UCSD-AML1 (cell line): ENCODE results near the gene SLC26A8.
"Not testable (repeated sequence)": the region's sequence is repeated elsewhere in the genome, so short reads cannot be mapped to it uniquely, and the experiment has no call there.

ENCODE experiments used
- DNase-seq: peaks from one replicate; lab custom pipeline; 2025; ENCODE audit not compliant: unreplicated experiment; lab: John Stamatoyannopoulos, UW

Gene SLC26A8

DNA sequence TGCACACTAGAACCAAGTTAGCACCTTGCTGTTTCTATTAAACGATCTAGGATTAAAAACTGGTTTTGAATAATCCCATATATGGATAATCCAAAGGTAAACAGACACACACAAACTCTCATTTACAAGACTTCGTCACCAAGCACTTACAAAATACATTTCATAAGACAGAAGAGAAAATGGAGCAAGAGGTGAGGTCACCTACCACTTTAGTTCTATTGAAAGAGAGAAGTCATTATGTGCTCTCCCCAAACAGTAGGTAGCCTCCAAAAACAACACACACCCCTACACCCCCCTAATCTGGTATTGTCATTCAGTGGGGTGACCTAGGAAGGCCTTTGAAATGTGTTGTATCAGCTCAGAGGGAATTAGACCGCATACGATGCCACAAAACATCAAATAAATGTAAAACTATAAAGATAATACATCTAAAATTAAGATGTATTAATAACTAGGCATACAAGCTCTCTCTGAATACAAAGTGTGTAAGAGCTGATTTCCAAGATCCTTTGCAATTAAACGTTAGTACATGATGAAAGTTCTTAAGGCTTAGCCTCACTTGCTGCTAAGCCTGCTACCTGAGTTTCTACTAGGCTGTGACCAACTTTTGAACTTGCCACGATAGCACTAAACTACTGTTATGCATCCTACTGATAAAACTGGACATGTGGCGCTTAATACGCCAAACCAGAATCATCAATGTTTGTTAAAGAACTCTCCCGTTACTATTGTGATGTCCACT, 105.2 kb downstream of the SLC26A8 start:
- DNase-seq: no peak

DNA sequence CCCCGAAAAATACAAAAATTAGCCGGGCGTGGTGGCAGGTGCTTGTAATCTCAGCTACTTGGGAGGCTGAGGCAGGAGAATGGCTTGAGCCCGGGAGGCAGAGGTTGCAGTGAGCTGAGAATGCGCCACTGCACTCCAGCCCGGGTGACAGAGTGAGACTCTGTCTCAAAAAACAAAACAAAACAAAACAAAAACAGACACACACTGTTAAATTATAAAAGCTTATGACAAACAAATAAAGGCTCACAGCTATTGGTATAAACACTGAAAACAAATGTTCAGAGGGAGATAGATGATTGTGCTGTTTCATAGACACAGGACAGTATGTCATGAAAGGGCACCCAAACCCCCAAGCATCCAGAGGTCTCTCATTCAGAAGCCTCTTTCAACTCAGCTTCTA, 107.5 kb downstream of the SLC26A8 start:
- not testable (repeated sequence) for DNase-seq

DNA sequence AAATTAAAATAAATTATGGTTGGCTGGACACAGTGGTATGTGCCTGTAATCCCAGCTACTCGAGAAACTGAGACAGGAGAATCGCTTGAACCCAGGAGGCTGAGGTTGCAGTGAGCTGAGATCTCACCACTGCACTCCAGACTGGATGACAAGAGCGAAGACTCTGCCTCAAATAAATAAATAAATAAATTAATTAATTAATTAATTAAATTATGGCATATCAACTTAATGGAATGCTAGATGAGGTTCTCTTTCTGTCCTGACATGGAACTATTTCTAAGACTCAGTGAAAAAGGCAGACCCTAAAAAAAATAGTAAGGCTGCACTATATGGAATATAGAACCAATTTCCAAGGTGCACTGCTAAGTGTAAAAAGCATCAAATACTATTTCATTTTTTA, 108.4 kb downstream of the SLC26A8 start:
- no peak for DNase-seq

DNA sequence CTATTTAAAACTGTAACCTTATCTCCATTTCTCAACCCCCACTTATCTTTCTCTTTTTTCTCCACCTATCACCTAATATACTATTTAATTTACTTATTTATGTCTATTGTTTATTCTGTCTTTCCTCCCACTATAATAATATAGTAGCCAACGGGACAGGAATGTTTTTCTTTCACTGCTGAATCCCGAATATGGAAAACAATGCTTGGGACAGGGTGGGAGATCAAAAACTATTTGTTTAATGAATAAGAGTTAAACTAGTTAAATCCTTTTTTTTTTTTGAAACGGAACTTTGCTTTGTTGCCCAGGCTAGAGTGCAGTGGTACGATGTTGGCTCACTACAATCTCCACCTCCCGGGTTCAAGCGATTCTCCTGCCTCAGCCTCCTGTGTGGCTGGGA, 109.9 kb downstream of the SLC26A8 start:
- DNase-seq: no peak

DNA sequence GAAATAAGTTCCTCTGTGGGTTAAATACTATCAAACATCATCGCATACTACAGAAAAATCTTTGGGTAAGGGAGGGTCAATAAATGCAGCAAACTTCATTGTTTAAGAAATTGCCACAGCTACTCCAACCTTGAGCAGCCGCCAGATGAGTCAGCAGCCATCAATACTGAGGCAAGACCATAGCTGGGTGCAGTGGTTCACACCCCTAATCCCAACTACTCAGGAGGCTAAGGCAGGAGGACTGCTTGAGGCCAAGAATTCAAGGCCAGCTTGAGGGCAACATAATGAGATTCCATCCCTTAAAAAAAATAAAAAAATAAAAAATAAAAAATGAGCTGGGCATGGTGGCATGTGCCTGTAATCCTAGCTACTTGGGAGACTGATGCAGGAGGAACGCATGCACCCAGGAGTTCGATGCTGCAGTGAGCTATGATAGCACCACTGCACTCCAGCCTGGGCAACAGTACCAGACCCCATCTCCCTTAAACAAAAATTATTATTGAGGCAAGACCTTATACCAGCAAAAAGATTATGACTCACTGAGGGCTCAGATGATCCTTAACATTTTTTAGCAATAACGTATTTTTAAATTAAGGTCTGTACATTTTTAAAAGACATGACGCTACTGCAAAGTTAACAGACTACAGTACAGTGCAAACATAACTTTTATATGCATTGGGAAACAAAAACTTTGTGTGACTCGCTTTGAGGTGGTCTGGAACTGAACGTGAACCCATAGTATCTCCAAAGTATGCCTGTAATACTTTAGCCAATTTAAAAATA, 112.4 kb downstream of the SLC26A8 start:
- DNase-seq: no peak

DNA sequence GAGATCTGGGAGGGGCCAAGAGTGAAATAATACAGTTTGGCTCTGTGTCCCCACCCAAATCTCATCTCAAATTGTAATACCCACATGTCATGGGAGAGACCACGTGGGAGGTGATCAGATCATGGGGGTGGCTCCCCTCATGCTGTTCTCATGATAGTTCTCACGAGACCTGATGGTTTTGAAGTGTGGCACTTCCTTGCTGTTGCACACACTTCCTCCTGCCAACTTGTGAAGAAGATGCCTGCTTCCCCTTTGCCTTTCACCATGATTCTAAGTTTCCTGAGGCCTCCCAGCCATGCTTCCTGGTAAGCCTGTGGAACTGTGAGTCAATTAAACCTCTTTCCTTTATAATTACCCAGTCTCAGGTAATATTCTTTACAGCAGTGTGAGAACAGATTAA, 114.9 kb downstream of the SLC26A8 start:
- DNase-seq: not testable (repeated sequence)

DNA sequence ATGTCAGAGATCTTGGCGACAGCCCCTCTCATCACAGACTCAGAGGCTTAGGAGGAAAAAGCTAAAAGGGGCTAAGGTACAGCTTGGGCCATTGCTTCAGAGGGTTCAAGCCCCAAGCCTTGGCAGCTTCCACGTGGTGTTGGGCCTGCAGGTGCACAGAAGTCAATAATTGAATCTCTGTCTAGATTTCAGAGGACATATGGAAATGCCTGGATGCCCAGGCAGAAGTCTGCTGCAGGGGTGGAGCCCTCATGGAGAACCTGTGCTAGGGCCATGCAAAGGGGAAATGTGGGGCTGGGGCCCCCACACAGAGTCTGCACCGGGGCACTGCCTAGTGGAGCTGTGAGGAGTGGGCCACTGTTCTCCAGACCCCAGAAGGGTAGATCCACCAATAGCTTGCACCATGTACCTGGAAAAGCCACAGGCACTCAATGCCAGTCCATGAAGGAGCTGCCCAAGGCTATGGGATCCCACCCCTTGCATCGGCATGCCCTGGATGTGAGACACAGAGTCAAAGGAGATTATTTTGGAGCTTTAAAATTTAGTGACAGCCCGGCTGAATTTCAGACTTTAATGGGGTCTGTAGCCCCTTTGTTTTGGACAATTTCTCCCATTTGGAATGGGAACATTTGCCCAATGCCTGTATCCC, 115.6 kb downstream of the SLC26A8 start:
- not testable (repeated sequence) for DNase-seq

DNA sequence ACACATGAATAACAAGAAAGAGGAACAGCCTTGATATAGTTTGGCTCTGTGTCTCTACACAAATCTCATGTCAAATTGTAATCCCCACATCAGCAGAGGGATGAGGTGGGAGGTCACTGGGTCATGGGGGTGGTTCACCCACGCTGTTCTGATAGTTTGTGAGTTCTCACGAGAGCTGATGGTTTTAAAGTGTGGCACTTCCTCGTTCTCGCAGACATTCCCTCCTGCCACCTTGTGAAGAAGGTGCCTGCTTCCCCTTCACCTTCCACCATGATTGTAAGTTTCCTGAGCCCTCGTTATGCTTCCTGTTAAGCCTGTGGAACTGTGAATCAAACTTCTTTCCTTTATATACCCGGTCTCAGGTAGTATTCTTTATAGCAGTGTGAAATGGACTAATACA, 116.7 kb downstream of the SLC26A8 start:
- DNase-seq: no peak

DNA sequence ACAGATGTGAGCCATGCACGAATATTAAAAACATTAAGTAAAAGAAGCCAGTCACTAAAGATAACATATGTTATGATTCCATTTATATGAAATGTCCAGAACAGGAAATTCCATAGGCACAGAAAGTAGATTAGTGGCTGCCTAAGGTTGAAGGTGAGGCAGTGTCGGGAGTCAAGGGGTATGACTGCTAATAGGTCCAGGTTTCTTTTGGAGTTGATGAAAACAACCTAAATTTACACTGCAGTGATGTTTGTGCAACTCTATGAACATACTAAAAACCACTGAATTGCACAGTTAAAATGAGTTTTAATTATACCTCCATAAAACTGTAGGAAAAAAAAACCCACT, 118.0 kb downstream of the SLC26A8 start:
- no peak for DNase-seq

DNA sequence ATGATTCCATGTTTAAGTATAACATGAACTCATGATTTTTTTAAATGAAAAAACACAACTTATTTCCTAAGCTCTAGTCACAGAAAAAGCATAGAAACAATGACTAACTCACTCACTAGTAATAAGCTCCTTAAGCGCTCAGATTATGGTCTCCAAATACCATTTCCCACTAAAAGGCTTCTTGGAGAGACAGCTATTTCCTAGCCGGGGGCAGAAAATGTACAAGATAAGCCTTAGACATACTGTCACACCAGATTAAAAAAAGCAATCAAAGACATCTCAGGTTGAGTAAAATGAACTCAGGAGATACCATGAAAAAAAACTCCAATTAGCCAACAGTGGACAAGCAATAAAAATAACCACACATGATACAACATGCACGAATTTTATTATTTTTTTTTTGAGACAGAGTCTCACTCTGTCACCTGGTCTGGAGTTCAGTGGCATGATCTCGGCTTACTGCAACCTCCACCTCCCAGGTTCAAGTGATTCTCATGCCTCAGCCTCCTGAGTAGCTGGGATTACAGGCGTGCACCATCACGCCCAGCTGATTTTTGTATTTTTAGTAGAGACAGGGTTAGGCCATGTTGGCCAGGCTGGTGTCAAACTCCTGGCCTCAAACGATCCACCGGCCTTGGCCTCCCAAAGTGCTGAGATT, 118.5 kb downstream of the SLC26A8 start:
- no peak for DNase-seq

DNA sequence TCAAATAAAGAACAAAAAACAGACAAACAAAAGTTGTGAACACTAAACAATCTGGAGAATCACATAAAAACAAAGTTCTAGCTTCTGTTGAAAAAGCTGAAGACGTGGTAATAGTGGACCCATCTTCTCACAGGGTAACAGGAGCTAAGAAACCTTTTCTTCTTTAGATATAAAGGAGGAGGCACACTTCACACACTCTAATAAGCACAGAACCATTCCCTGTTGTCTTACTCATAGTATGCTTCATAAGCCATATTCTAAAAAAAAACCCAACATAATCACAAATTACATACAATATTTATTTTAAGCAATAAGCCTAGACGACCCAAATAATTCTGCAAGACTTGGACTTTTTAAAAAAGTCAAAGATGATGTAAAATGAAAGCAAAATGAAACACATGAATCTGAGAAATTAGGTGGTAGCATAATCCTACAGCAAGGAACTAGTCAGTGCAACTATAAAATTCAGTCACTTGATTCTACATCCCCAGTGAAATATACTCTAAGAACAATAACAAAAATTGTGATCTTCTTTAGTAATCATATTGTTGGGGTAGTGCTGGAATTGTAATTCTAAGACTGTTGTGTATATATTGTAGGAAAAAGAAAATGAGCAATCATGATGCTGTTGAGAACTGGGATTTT, 119.2 kb downstream of the SLC26A8 start:
- DNase-seq: no peak

DNA sequence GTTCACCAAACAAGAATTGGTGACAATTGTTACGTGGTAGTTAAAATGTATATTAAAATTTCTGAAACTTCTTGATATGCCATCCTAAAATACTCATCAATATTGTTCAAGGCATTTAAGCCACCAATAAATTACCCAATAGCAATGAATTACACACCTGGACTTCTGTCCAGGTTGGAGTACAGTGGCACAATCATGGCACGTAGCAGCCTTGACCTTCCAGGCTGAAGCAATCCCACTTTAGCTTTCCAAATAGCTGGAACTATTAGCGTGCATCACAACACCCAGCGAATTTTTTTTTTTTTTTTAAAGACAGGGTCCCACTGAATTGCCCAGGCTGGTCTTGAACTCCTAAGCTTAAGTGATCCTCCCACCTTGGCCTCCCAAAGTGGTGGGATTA, 120.8 kb downstream of the SLC26A8 start:
- DNase-seq: no peak

DNA sequence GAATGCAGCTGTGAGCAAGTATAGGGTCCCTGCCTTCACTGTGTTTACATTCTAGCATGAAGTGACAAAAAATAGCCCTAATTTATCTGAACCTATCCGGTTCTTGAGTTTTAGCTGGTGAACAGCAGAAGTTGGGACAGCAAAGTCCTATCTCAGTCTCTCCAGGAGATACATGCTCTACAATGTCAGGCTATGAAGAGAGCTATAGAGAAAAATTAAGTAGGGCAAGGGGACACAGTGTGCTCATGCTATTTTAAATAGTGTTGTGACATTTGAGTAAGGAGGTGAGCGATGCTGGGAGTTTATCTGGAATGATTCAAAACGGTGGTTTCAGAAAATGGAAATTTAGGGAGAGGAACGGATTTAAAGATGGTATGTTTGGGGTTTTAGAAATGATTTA, 124.0 kb downstream of the SLC26A8 start:
- no peak for DNase-seq

DNA sequence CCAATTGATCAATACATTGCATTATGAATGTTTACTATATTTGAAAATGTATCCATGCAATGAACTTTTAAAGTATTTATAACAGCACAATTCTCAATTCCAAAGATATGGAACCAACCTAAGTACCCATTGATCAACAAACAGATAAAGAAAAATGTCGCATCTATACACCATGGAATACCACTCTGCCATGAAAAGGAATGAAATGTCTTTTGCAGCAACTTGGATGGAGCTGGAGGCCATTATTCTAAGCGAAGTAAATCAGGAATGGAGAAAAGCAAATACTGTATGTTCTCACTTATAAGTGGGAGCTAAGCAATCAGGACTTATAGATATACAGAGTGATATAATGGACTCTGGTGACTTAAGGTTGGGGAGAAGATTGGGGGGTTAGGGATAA, 126.4 kb downstream of the SLC26A8 start:
- no peak for DNase-seq

DNA sequence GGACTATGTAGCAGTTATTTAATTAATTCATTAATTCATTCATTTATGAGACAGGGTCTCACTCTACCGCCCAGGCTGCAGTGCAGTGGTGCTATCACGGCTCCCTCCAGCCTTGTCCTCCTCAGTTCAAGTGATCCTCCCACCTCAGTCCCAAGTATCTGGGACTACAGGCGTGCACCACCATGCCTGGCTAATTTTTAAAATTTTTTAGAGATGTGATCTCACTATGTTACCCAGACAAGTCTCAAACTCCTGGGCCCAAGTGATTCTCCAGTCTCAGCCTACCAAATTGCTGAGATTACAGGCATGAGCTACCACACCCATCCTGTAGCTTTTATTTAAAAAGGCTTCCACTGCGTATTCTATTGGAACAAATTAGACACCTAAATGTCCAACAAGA, 127.0 kb downstream of the SLC26A8 start:
- no peak for DNase-seq

DNA sequence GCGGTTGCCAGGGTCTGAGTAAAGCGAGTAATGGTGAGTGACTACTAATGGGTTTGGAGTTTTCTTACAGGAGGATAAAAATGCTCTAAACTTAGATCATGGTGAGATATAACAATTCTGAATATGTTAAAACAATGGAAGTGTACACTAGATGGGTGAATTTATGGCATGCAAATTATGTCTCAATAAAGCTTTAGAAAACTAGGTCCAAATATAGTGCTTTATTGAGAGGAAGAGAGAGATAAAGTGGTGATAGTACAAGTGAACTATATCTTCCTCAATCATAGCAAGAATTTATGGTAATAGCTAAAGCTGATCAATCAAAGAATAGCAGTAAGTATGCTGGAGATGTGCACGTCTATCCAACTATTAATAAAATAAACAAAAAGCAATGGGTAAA, 127.4 kb downstream of the SLC26A8 start:
- no peak for DNase-seq

DNA sequence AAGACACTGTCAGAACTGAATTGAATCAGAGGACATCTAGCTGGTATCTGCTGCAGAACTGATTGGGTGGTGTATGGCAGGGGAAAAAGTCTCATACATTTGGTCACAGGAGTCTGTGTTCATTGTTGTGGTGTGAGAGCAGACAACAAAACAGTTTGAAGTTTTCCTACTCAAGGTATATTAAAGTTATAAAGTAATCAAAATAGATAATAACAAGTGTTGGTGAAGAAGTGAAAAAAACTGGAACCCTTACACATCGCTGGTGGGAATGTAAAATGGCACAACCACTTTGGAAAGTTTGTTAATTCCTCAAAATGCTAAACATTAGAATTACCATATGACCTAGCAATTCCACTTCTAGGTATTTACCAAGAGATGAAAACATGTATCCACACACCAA, 128.2 kb downstream of the SLC26A8 start:
- no peak for DNase-seq

DNA sequence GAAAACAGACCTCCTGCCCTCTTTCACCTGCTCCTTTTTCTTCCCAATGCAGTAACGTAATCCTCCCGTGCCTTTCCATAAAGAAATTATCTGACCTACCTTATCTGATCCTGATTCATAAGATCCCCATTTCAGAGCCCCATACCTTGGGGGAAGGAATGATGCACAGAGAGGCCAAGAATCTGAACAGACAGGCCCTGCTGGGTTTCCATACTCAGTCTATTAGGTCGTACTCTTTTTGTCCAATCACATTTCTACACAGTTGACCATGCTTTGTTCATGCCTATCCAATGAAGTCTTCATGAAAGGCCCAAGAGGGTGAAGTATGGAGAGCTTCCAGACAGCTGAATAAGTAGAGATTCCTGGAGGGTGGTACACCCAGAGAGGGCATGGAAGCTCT, 128.9 kb downstream of the SLC26A8 start:
- DNase-seq: no peak

DNA sequence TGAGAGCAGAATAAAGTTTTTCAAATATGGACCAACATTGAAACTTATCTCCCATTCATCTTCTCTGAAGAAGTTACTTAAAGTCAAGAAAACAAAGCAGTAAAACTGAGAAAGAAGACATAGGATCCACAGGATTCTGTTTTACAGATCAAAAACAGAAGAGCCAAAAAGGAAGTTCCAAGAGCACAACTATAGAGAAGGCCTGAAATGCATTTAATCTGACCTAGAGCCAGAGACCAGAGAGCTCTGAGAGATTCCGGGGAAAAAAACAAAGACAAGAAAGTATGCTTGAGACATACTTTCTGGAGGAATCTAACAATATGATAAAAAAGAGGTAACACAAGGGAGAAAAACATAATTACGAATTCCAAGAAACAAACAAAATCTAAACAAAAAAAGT, 129.7 kb downstream of the SLC26A8 start:
- no peak for DNase-seq
